Heart left ventricle (tissue), 16 donors: ENCODE data around the gene PTBP3. TPM values are rescaled to one million over a fixed set of nuclear protein-coding genes. Genes with fewer than 3 reads are reported as not detected.

Experiments used
- ATAC-seq, 4 donors: fragments of 200-7000 bp; cut with Tn5 transposase; one replicate each; pipeline ENCODE4 v1.9.1; 2020 to 2022; ENCODE audit warnings: moderate library complexity in 4 of 4, mild to moderate bottlenecking in 3 of 4, moderate number of reproducible peaks in 1 of 4
- DNase-seq, 5 donors: peaks; one replicate each; pipeline ENCODE4 v3.0.0-alpha.2; 2020
- H3K27ac ChIP-seq, 12 donors: fragments of 200-600 bp; sonication (generic) in 4 of 12; one replicate each; pipeline versions ENCODE4 v1.5.0 to v1.8.0; 2016 to 2022; ENCODE audit warnings: mild to moderate bottlenecking in 2 of 12
- H3K27me3 ChIP-seq, 9 donors: fragments of 200-600 bp; sonication (generic) in 2 of 9; one replicate each; pipeline versions ENCODE4 v1.5.1 to v1.8.0; 2016 to 2022; ENCODE audit warnings: mild to moderate bottlenecking in 3 of 9
- H3K36me3 ChIP-seq, 9 donors: fragments of 200-600 bp; sonication (generic) in 2 of 9; one replicate each; pipeline versions ENCODE4 v1.5.0 to v1.8.0; 2018 to 2022; ENCODE audit warnings: mild to moderate bottlenecking in 2 of 9
- H3K4me1 ChIP-seq, 12 donors: fragments of 200-600 bp; sonication (generic) in 4 of 12; one replicate each; pipeline versions ENCODE4 v1.5.0 to v1.8.0; 2016 to 2022; ENCODE audit warnings: mild to moderate bottlenecking in 3 of 12
- H3K4me3 ChIP-seq, 12 donors: fragments of 200-600 bp; sonication (generic) in 4 of 12; one replicate each; pipeline versions ENCODE4 v1.5.0 to v1.8.0; 2017 to 2022; ENCODE audit warnings: mild to moderate bottlenecking in 9 of 12, moderate library complexity in 4 of 12
- H3K9me3 ChIP-seq, 12 donors: fragments of 200-600 bp; sonication (generic) in 4 of 12; one replicate each; pipeline versions ENCODE4 v1.5.0 to v1.8.0; 2016 to 2022; ENCODE audit warnings: mild to moderate bottlenecking in 1 of 12
- POLR2A ChIP-seq, 2 donors: fragments of 450-650 bp; IDR thresholded peaks; one replicate each; pipeline ENCODE4 v1.6.1; 2017; ENCODE audit warnings: antibody characterized with exemption in 2 of 2, mild to moderate bottlenecking in 2 of 2, moderate library complexity in 2 of 2
- WGBS, 4 donors: extraction: QIAGEN DNeasy Blood & Tissue Kit in 2 of 4; methylation state at CpG; one replicate each; pipeline versions ENCODE4 v1.1.5 to v1.1.7; 2013 to 2018; 5-methylcytosine and 5-hydroxymethylcytosine counted together
- intact Hi-C, 10 donors: fragments of 100-400 bp; cut with DNase I; formaldehyde crosslinking; loops; one replicate each; pipeline versions ENCODE4 v1.11.1 to v1.14.2; 2022
- polyA plus RNA-seq, 2 donors: library from polyadenylated mRNA; stranded (reverse); fragments of 200-250 nt; gene quantifications; one replicate each; pipeline ENCODE4 v1.2.3, GENCODE V29; 2013
- total RNA-seq, 9 donors: library from RNA; depleted of rRNA in 2 of 9; stranded (reverse); fragments of >200 nt in 2 of 9; fragmentation: NEBNext Ultra II Directional in 3 of 9; extraction: Animal tissue kit (Norgen Biotek cat#: 25700) in 3 of 9; gene quantifications; one replicate each; pipeline versions ENCODE4 v1.1.0 to v1.2.4, GENCODE V29; 2016 to 2023
- TF ChIP-seq, protein P1 (sequence below), 12 donors: fragments of 200-600 bp; sonication (generic) in 4 of 12; IDR thresholded peaks; one replicate each; pipeline versions ENCODE4 v1.5.0 to v1.8.0; 2018 to 2022; ENCODE audit warnings: antibody characterized with exemption in 12 of 12, mild to moderate bottlenecking in 5 of 12
- donor health status: ischemic (EF 13 %, LVEDD 7.1; RV severe dilation, severe dysfunction).
- donor health status: healthy with polysubstance abuse.
- donor health status: DM: no; HTN: yes; CAD: no.
- donor health status: DM: no; HTN: no; CAD: no.
- donor health status: ischemic (EF 25% LVEDD 6.9; RV normal size, moderate dysfunction).
- donor health status: ischemic (EF 25% LVEDD 5.7; RV mildly dilated, moderate dysfunction).
- donor health status: healthy.
- donor health status: DM: yes; HTN: yes; CAD: no.
- donor health status: ischemic (EF 35%, LVEDD 5.7; RV mildly dilated, moderate dysfunction).
- donor health status: nonischemic (EF 11% LVEDD 7.7; RV severe dilation, severe dysfunction).
- donor health status: DM: yes; HTN: yes; CAD: no.
- donor health status: PGD.
- donor health status: ischemic (EF 29% LVEDD 5.4; RV normal size, mild dysfunction).
- donor health status: nonischemic (EF 23%, LVEDD 6.1; RV moderate dilation, normal function).

PTBP3 gene
- total and polyA plus RNA-seq, 11 donors = 2.8 to 49.0 (median 13.7) TPM

DNA sequence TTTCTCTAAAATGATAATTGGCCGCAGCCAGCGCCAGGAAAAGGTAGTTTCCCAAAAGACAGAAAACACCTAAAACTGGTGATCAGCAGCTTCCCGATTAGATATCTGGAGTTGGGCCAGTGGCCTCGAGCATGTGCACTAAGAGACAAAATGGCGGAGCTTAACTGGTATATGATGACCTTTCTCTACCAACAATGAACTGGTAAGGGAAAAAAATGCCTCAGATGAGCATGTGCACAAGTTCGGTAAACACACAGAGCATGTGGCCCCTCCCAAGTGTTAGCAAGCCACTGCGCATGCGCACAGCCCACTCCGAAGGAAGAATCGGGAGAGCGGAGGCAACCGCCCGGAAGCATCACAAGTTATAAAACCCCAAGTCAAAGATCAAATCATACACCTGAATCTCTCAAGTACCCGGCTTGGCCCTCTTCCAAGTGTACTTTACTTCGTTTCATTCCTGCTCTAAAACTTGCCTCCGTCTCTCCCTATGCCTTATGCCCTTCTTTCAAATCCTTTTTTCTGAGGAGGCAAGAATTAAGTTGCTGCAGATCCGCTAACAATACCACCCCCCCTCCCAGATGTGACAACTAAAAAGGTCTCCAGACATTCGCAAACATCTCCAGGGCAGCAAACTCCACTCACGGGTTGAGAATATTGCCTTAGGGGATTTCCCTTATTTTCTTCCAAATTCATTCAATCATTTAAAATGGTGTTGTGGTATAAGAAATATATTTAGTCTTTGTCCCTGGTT is 15.0 kb upstream of the PTBP3 start:
- ATAC-seq (peak; percentile 70 to 91 (median 82)), DNase-seq (peak; percentile 79 to 95 (median 88))
- H3K4me3 ChIP-seq = peak overlapping the region; percentile 15 to 65 (median 50)
- TF ChIP-seq, protein P1, sequence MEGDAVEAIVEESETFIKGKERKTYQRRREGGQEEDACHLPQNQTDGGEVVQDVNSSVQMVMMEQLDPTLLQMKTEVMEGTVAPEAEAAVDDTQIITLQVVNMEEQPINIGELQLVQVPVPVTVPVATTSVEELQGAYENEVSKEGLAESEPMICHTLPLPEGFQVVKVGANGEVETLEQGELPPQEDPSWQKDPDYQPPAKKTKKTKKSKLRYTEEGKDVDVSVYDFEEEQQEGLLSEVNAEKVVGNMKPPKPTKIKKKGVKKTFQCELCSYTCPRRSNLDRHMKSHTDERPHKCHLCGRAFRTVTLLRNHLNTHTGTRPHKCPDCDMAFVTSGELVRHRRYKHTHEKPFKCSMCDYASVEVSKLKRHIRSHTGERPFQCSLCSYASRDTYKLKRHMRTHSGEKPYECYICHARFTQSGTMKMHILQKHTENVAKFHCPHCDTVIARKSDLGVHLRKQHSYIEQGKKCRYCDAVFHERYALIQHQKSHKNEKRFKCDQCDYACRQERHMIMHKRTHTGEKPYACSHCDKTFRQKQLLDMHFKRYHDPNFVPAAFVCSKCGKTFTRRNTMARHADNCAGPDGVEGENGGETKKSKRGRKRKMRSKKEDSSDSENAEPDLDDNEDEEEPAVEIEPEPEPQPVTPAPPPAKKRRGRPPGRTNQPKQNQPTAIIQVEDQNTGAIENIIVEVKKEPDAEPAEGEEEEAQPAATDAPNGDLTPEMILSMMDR (IDR thresholded peaks at IDR 0.05) = no peak
- no peak for TF ChIP-seq POLR2A (IDR thresholded peaks at IDR 0.05)
- intact Hi-C loops = no loop called here
- H3K9me3 ChIP-seq = peaks cover 0 to 5% (median 0%) of the 10 kb centered on the region in 12 donors
- H3K27ac ChIP-seq = peak overlapping the region in 2 of 12 donors; percentile 32 to 52
- no peaks in the 10 kb centered on the region for H3K36me3 ChIP-seq
- H3K4me1 ChIP-seq = peaks cover 0 to 11% (median 1%) of the 10 kb centered on the region in 12 donors
- WGBS, 4 donors = 24 to 43% (median 30%) methylated on average over 19 of the region's 19 CpGs
- H3K27me3 ChIP-seq = no peaks in the 10 kb centered on the region

DNA sequence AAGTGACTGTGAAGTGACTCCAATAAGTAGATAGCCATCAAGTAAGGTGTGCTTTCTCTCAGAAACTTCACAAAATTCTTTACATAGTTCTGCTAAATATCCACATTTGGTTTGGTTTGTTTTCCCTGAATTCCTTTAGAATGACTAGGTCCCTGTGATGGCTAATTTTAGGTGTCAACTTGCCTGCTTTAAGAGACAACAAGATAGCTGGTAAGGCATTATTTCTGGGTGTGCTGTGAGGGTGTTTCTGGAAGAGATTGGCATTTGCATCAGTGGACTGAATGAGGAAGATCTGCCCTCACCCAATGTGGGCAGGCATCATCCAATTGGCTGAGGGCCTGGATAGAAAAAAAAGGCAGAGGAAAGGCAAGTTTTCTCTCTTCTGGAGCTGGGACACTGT is 8.3 kb upstream of the PTBP3 start:
- no peaks in the 10 kb centered on the region for H3K27me3 ChIP-seq
- no peak for ATAC-seq
- no peak overlapping the region for H3K27ac ChIP-seq

DNA sequence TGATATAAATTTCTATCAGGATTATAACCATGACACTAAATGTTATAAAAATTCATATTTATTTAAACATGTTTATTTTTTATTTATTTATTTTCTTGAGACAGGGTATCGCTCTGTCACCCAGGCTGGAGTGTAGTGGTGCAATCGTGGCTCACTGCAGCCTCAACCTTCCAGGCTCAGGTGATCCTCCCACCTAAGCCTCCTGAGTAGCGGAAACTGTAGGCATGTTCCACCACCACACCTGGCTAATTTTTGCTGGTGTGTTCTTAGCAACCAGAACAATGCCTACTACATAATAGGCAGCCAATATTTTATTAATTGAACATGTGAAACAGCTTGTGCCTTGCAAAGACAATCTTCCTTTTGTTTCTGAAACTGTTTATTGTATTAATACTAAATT is 6.5 kb upstream of the PTBP3 start:
- H3K36me3 ChIP-seq = no peaks in the 10 kb centered on the region
- peaks cover 0 to 3% (median 0%) of the 10 kb centered on the region in 12 donors for H3K4me1 ChIP-seq
- no peaks in the 10 kb centered on the region for H3K27me3 ChIP-seq
- H3K27ac ChIP-seq = no peak overlapping the region
- no peak for TF ChIP-seq POLR2A (IDR thresholded peaks at IDR 0.05)
- TF ChIP-seq, protein P1 (IDR thresholded peaks at IDR 0.05) = no peak
- peaks cover 0 to 5% (median 0%) of the 10 kb centered on the region in 12 donors for H3K9me3 ChIP-seq
- ATAC-seq (no peak), DNase-seq (no peak)
- H3K4me3 ChIP-seq = no peak overlapping the region
- intact Hi-C loops = loop anchor here in 6 of 10 donors (10.0 kb wide), 3 partner anchors 165 to 445 kb away; partner anchors contain the start of genes UGCG (in 3 of the 6) and SUSD1 (in 1 of the 6)
- 89 to 97% (median 94%) methylated on average over 3 of the region's 3 CpGs for WGBS, 4 donors

More for the DNA sequence above, 8.3 kb upstream of the PTBP3 start:
- no peak for DNase-seq
- no peaks in the 10 kb centered on the region for H3K36me3 ChIP-seq
- intact Hi-C loops = no loop called here
- H3K4me3 ChIP-seq = no peak overlapping the region
- TF ChIP-seq POLR2A (IDR thresholded peaks at IDR 0.05) = no peak
- TF ChIP-seq, protein P1 (IDR thresholded peaks at IDR 0.05) = no peak
- peaks cover 0 to 5% (median 0%) of the 10 kb centered on the region in 12 donors for H3K9me3 ChIP-seq
- peaks cover 0 to 3% (median 0%) of the 10 kb centered on the region in 12 donors for H3K4me1 ChIP-seq

DNA sequence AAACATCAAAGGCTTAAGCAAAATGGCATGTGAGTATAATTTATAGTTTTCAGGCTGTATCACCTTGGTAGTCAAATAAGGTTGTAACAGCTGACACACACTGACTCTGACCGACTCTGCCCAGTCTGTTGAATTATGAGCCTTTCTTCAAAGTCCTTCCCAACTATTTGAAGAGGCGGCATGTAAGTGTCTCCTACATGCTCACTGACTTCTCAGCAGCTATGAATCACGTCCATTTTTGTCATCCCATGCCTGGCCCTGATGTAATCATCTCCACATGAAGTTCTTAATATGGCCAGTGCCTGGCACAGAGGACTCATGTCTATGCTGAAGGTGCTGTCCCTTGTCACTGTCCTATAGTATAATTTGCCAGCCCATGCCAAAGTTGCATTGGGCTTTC is 5.1 kb upstream of the PTBP3 start:
- H3K4me3 ChIP-seq = no peak overlapping the region
- intact Hi-C loops = loop anchor here in 6 of 10 donors (10.0 kb wide), 3 partner anchors 164 to 444 kb away; partner anchors contain the start of genes UGCG (in 3 of the 6) and SUSD1 (in 1 of the 6)
- DNase-seq (no peak), ATAC-seq (peak in 1 of 4 donors; percentile 15)
- no peak for TF ChIP-seq POLR2A (IDR thresholded peaks at IDR 0.05)
- TF ChIP-seq, protein P1 (IDR thresholded peaks at IDR 0.05) = no peak
- 65 to 77% (median 69%) methylated on average over 3 of the region's 3 CpGs for WGBS, 4 donors
- peaks cover 0 to 9% (median 1%) of the 10 kb centered on the region in 12 donors for H3K4me1 ChIP-seq
- H3K27ac ChIP-seq = no peak overlapping the region
- no peaks in the 10 kb centered on the region for H3K9me3 ChIP-seq
- H3K27me3 ChIP-seq = no peaks in the 10 kb centered on the region
- no peaks in the 10 kb centered on the region for H3K36me3 ChIP-seq
